GM19025 (cell line): ENCODE measurements around the gene CD300LF.

Experiments used
- ATAC-seq: cut with Tn5 transposase; IDR thresholded peaks from one replicate; pipeline ENCODE4 v1.9.1; 2021; ENCODE audit warnings: mild to moderate bottlenecking, low read depth, moderate library complexity; ENCODE audit not compliant: unreplicated experiment

Gene CD300LF

GRCh38 chr17:74712756-74713155, at the start of gene CD300LF:
Gene CD300LF (minus strand): TSS chr17:74712923. CDS start chr17:74712866, 57 bp downstream.
- no peak for ATAC-seq

- no peak for ATAC-seq
These were observed 49.2 kb upstream of the CD300LF start for GRCh38 chr17:74761931-74762330.

GRCh38 chr17:74761419-74761818, 48.7 kb upstream of the CD300LF start:
- ATAC-seq: no peak

DNA sequence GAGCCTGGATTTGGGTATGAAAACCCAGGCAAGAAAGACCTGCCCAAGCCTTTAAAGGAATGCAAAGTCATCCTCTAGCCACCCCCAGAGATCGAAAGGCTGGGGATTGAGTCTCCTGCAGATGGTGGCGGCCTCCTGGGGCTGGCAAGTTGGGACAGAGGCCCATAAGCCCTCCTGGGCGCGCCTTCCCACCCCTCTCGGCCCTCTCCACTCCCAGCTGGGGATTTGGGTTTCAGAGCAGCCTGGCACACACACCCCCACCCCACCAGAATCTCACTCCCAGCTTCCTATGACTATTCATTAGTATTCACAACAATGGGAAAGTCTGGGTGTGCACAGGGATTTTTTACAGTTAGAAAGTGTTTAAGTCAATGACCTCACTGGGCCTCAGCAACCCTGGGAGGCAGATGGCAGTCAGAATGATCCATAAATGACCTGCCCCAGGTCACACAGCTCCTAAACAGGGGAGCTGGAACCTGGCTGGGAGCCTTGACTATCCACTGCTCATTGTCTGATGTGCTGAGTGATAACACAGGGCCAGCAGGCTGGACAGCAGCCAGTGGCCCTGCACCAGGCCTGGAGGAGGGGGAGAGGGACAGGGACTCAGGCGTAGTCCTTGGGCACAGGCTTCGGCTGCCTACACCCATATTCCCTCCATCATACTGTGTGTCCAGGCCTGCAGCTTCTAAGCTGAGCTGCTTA, 47.8 kb upstream of the CD300LF start:
- ATAC-seq: no peak

- ATAC-seq: no peak
These were observed 47.2 kb upstream of the CD300LF start for GRCh38 chr17:74759941-74760340.

GRCh38 chr17:74759243-74759801, 46.6 kb upstream of the CD300LF start:
- ATAC-seq: peak; percentile 85

- ATAC-seq: no peak
These were observed 46.1 kb upstream of the CD300LF start for GRCh38 chr17:74758848-74759168.

DNA sequence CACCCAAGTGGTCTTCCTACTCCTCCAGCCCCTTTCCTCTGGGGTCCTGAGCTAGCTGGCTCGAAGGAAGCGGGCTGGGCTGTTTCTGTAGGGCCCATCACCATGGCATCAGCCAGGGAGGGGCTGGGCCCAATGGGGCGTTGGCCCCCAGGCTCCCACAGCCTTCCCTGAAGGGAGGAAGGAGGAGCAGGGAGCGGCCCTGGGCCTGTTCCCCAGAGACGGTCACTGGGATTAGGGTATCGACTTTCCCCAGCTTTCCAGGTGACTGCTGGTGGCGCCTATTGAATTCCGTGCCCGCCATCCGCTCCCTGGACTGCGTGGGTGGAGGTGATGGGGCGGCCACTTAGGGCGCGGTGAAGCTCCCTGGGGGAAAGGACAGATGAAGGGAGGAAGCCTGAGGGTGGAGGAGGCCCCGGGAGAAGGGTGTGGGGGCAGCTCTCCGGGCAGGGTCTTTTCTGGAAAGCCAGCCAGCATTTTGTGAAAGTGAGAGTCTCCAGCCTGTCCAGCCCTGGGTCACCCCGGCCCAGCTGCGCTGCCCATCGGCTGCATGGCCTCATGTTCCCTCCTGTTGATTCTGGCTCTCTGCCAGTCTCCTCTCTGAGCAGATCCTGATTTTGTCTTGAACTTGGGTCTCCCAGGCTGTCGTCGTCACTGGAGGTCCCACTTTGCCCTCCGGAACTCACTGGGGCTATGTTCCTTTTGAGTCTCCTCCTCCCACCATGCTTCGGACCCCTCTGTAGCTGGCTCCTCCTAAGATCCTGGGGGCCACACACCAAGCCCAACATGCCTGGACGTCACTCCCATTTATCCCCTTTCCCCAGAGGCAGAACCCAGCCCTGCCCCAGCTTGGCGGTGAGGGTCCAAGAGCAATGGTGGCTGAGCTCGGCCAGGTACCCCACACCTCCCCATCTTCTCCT, 45.5 kb upstream of the CD300LF start:
- no peak for ATAC-seq

GRCh38 chr17:74757502-74757901, 44.8 kb upstream of the CD300LF start:
- no peak for ATAC-seq

GRCh38 chr17:74756891-74757290, 44.2 kb upstream of the CD300LF start:
- ATAC-seq: no peak

DNA sequence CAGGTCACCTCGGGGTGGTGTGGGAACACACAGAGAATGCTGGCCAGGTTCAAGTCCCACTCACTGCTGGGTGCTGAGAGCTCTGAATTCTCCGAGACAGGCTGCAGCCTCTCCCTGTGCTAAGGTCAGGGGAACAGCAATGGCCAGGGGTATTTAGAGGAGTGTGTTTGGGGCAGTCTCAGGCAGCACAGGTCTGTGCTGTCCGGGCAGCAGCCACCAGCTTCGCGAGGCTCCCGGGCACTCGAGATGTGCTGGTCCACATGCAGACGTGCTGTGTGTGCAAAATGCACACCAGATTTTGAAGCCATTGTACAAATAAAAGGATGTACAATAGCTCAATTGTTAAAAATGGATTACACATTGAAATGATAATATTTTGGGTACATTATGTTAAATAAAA, 42.8 kb upstream of the CD300LF start:
- no peak for ATAC-seq

GRCh38 chr17:74754832-74755231, 42.1 kb upstream of the CD300LF start:
- no peak for ATAC-seq

DNA sequence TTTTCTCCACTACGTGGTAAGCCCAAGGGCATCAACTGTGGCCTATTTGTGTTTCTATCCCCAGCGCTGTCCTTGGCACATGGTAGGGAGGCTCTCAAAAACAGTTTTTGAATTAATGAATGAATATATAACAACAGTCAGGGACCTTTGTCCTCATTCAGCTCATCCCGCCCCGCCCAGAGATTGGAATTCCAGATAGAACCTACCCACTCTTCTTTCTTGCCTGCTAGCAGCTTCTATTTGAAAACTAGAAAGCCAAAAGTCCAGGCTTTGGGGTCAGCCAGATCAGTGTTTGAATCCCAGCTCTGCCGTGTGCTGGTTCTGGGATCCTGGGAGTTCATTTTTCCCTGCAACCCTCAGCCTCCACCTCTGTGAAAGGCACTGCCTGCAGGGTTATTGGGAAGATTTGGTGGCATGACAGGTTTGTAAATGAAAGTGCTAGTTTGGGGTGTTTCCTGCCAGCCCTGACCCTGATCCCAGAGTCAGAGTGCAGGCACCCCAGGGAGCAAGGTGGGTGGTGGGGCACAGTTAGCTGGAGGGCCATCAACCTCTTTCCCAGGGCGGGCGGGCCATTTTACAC, 40.2 kb upstream of the CD300LF start:
- no peak for ATAC-seq

- ATAC-seq: no peak
These were observed 39.7 kb upstream of the CD300LF start for GRCh38 chr17:74752415-74752814.

DNA sequence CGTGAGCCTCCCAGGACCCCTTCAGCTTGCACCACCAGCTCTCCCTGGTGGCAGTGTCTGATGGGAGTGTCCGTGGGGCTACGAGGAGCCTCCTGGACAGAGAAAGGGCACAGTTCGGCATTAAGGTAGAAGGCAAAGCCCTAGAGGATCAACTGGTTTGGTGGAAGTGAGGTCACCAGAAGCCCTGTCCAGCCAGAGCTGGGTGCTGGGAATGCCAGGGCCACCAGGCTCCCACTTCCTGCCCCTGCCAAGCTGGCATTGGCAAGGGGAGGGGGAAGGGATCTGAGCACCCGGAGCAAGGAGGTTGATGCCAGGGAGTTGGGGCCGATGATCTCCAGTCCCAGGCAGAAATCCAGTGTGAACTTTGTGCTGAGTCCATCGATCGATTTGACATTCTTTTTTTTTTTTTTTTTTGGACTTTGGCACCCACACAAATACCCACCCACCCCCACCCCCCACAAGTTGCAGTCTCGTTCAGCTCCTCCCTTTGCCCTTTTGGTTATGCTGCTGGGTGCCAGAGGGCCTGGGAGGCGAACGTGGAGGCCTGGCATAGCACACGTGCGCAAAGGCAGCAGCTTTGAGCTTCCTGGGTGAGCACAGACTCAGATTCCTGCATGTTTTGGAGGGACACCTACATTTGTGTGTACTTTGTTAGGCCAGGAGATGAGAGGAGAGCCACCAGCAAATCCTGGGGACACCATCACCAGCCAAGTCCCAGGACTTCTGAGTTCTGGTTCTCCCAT, 37.8 kb upstream of the CD300LF start:
- no peak for ATAC-seq

GRCh38 chr17:74750039-74750326, 37.3 kb upstream of the CD300LF start:
- no peak for ATAC-seq

GRCh38 chr17:74749279-74750038, 36.7 kb upstream of the CD300LF start:
- ATAC-seq: no peak

DNA sequence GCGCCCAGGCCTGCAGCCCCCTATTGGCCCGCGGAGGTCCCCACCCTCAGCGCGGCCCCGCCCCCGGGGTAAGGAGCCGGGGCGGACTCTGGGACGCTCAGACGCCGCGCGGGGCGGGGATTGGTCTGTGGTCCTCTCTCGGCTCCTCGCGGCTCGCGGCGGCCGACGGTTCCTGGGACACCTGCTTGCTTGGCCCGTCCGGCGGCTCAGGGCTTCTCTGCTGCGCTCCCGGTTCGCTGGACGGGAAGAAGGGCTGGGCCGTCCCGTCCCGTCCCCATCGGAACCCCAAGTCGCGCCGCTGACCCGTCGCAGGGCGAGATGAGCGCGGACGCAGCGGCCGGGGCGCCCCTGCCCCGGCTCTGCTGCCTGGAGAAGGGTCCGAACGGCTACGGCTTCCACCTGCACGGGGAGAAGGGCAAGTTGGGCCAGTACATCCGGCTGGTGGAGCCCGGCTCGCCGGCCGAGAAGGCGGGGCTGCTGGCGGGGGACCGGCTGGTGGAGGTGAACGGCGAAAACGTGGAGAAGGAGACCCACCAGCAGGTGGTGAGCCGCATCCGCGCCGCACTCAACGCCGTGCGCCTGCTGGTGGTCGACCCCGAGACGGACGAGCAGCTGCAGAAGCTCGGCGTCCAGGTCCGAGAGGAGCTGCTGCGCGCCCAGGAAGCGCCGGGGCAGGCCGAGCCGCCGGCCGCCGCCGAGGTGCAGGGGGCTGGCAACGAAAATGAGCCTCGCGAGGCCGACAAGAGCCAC, 36.0 kb upstream of the CD300LF start, which contains the start of gene NHERF1:
TSS of gene NHERF1 (plus strand) at position 100 of the 750 bp plus-strand sequence. CDS start at position 319, 219 bp downstream.
- ATAC-seq: peak; percentile 91

- ATAC-seq: no peak
These were observed 35.5 kb upstream of the CD300LF start for GRCh38 chr17:74748279-74748528.
